NCI-H1105 treated with DMSO at 0.1 percent for 48 hours (cell line): Measurements from ENCODE around the gene PRR19.
A peak's percentile ranks its signal among the peaks of the same experiment; 100 is the strongest.

Experiments used
- DNase-seq: peaks from one replicate; lab custom pipeline; 2025; lab: John Stamatoyannopoulos, UW

PRR19 gene

GRCh38 chr19:42284066-42284501 lies 17.8 kb upstream of the PRR19 start:
- DNase-seq: peak; percentile 59

DNA sequence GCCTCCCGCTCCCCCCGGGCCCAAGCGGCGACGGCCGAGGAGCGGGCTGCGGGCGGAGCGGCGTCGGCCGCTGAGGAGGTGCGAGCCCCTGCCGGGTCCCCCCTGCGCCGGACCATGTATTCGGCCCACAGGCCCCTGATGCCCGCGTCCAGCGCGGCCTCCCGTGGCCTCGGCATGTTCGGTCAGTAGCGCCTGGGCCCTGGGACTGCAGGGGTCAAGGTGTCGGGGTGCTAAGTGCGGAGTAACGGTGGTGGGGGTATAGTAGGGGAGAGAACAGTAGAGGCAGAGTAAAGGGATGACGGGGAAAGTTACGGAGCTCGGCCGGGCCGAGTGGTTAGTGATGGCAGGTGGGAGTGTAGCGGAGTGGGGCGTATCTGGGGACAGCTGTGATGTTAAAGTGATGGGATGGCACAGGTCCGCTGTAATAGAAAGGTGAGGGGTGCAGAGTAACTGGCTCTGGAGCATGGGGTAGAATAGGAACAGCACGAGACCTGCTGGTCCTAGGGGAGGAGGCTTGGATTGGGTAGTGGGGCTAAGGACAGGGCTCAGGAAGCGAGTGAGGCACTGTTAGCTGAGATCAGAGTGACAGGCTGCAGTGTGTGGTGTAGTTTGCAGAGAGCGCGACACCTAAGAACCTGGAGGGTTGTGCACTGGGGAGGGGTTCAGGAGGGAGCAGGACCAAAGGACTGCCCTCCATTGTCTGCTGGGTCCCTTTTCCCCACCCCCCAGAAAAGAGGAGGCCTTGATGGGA lies 17.2 kb upstream of the PRR19 start:
- DNase-seq: no peak

GRCh38 chr19:42285541-42285941 lies 16.4 kb upstream of the PRR19 start:
- no peak for DNase-seq

GRCh38 chr19:42285988-42286348 lies 16.0 kb upstream of the PRR19 start:
- no peak for DNase-seq

DNA sequence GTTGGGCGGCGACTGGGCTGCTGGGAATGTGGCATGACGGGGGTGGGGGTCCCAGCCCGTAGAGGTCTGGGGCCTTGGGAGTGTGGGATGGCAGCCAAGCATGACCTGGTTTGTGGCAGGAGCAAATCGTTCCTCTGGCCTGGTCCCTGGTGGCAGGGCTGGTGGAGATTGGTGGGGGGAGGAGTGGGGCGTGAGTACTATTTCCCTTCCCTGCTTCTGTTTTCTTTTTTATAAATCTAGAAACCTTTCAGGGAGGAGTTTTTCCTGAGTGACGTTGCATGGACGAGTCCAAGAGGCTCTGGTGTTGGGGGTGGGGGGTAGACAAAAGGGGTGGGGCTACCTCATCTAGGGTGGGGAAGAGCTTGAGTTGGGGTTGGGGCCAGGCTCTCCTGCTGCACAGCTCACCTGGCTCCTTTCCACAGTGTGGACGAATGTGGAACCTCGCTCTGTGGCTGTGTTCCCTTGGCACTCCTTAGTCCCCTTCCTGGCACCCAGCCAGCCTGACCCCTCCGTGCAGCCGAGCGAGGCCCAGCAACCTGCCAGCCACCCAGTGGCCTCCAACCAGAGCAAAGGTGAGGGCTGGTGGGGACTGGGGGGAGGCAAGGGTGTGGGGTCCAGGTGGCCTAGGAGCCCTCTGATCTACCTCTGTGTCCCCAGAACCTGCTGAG lies 15.4 kb upstream of the PRR19 start:
- no peak for DNase-seq

- DNase-seq: no peak
These were observed 14.7 kb upstream of the PRR19 start for GRCh38 chr19:42287017-42287826.

DNA sequence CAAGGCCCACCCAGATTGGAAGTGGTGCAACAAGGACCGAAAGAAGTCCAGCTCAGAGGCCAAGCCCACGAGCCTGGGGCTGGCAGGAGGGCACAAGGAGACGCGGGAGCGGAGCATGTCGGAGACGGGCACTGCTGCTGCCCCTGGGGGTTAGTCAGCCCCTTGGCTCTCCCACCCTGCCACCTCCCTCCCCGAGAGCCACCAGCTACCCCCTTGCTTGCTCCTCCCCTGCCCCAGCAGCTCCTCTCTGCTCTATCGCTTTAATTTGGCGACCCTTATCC lies 14.2 kb upstream of the PRR19 start:
- no peak for DNase-seq

- no peak for DNase-seq
These were observed 13.5 kb upstream of the PRR19 start for GRCh38 chr19:42288387-42288786.

DNA sequence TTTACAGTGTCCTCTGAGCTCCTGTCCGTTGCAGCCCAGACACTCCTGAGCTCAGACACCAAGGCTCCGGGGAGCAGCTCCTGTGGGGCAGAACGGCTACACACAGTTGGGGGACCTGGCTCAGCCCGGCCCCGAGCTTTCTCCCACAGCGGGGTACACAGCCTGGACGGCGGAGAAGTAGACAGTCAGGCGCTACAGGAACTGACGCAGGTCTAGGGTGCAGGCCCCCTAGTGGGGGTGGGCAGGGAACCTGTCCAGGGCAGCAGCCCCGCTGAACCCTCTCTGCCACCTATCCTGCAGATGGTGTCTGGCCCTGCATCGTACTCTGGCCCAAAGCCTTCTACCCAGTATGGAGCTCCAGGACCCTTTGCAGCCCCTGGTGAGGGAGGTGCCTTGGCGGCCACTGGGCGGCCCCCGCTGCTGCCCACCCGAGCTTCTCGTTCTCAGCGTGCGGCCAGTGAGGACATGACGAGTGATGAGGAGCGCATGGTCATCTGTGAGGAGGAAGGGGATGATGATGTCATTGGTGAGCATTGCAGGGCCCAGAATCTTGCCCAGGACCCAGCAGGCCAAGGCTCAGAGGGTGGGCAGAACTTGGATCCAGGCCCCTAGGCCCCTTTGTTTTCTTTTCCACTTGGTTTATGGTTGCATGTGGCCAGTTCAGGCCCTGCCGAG lies 12.9 kb upstream of the PRR19 start:
- no peak for DNase-seq

DNA sequence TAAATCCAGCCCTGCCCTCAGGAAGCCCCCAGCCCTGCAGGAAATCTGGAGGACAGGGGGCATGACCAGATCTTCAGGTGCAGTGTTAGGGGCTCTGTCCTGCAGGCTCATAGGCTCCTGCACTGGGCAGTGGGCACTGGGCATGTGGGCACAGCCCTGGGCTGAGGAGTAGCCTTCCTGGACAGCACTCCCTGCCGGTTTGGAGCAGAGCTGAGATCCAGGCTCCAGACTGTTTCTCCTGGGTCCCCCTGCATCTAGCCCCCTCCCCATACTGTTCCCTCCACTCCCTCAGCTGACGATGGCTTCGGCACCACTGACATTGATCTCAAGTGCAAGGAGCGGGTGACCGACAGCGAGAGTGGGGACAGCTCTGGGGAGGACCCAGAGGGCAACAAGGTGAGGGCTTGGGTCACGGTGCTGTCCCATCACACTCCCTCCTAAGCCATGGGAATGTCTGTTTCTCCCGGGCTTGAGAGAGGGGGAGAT lies 12.3 kb upstream of the PRR19 start:
- no peak for DNase-seq

- no peak for DNase-seq
These were observed 11.8 kb upstream of the PRR19 start for GRCh38 chr19:42290136-42290522.

GRCh38 chr19:42290523-42291434 lies 11.2 kb upstream of the PRR19 start:
- DNase-seq: no peak

DNA sequence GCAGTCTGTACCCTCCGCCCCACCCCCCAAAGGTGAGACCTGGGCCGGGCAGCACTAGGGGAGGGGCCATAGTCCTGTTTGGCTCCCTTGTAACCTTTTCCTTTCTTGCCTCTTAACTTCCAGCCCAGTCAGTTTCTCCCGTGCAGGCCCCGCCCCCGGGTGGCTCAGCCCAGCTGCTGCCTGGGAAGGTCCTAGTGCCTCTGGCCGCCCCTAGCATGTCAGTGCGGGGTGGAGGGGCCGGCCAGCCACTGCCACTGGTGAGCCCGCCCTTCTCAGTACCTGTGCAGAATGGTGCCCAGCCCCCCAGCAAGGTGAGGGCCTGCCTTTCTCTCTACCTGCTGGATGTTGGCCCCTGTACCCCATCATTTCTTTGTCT lies 10.5 kb upstream of the PRR19 start:
- no peak for DNase-seq

- no peak for DNase-seq
These were observed 9.6 kb upstream of the PRR19 start for GRCh38 chr19:42292042-42292960.

DNA sequence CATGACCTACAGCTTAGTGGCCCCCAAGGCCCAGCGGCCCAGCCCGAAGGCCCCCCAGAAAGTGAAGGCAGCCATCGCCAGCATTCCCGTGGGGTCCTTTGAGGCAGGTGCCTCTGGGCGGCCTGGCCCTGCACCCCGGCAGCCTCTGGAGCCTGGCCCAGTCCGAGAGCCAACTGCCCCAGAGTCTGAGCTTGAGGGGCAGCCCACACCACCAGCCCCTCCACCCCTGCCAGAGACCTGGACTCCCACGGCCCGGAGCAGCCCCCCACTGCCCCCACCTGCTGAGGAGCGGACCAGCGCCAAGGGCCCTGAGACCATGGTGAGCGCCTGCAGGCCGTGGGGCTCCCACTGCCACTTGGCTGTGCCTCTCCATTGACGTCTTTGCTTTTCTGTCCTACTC lies 9.0 kb upstream of the PRR19 start:
- no peak for DNase-seq

- no peak for DNase-seq
These were observed 8.4 kb upstream of the PRR19 start for GRCh38 chr19:42293540-42293939.

DNA sequence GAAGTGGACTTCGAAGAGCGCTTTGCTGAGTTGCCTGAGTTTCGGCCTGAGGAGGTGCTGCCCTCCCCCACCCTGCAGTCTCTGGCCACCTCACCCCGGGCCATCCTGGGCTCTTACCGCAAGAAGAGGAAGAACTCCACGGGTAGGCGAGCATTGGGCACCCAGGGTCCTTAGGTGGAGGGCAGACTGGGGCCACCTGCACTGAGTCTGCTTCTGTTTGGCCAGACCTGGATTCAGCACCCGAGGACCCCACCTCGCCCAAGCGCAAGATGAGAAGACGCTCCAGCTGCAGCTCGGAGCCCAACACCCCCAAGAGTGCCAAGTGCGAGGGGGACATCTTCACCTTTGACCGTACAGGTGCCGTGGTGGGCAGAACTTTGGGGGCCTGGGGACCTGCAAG lies 8.0 kb upstream of the PRR19 start:
- DNase-seq: no peak

GRCh38 chr19:42294471-42295137 lies 7.3 kb upstream of the PRR19 start:
- no peak for DNase-seq

DNA sequence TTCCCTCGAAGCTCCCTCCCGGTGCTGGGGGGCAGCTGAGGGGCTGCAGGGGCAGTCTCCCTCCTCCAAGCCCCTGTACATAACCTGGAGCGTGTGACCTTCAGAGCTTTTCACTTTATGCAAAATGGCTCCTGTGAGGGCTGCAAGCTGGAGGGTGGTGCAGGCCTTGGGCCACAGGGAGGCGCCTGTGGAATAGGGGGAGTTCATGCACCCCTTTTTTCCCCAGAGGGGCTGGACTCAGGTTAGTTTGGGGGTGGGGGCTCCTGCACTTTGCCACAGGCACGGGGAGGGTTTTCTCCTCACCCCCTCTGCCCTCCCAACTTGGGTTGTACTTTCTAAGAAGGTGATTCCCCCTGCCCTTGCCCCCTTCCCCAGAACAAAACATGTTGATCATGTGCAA lies 6.6 kb upstream of the PRR19 start:
- DNase-seq: no peak
